GM23338 (cell line): ENCODE results near the gene FPGS. TPM values are rescaled to one million over a fixed set of nuclear protein-coding genes. Genes with fewer than 3 reads are reported as not detected.

ENCODE experiments used
- ATAC-seq: fragments of 200-7000 bp; cut with Tn5 transposase; 3 replicates; pipeline ENCODE4 v1.9.1; 2020
- DNase-seq: peaks from one replicate; pipeline ENCODE4 v3.0.0-alpha.2; 2015; ENCODE audit warnings: low spot score
- H2AFZ ChIP-seq: fragments of 200-600 bp; sonication (generic); 2 replicates; pipeline ENCODE4 v1.8.0; 2016; ENCODE audit warnings: antibody characterized with exemption, mild to moderate bottlenecking, moderate library complexity
- H3F3A ChIP-seq: fragments of 200-600 bp; sonication (generic); replicated peaks from 2 replicates; pipeline ENCODE4 v1.8.0; 2017; ENCODE audit warnings: antibody characterized with exemption, mixed run types, low read depth
- H3K27ac ChIP-seq: fragments of 200-600 bp; sonication (generic); 2 replicates; pipeline ENCODE4 v1.6.1; 2016; ENCODE audit warnings: low read depth
- H3K27me3 ChIP-seq: fragments of 200-600 bp; sonication (generic); 2 replicates; pipeline ENCODE4 v1.8.0; 2016; ENCODE audit warnings: mild to moderate bottlenecking, mixed run types, moderate library complexity; ENCODE audit not compliant: insufficient read depth
- H3K36me3 ChIP-seq: fragments of 200-600 bp; sonication (generic); 2 replicates; pipeline ENCODE4 v1.8.0; 2016; ENCODE audit warnings: mild to moderate bottlenecking; ENCODE audit not compliant: insufficient read depth
- H3K4me1 ChIP-seq: fragments of 200-600 bp; sonication (generic); 2 replicates; pipeline ENCODE4 v1.8.0; 2016; ENCODE audit warnings: mild to moderate bottlenecking, moderate library complexity; ENCODE audit not compliant: insufficient read depth
- H3K4me2 ChIP-seq: fragments of 200-600 bp; sonication (generic); 2 replicates; pipeline ENCODE4 v1.7.1; 2017; ENCODE audit warnings: mixed run types
- H3K4me3 ChIP-seq: fragments of 200-600 bp; sonication (generic); 2 replicates; pipeline ENCODE4 v1.6.1; 2016; ENCODE audit warnings: mixed run types
- H3K79me2 ChIP-seq: fragments of 200-600 bp; sonication (generic); replicated peaks from 2 replicates; pipeline ENCODE4 v1.8.0; 2017; ENCODE audit warnings: mild to moderate bottlenecking; ENCODE audit not compliant: insufficient read depth
- H3K9me2 ChIP-seq: fragments of 200-600 bp; sonication (generic); 2 replicates; pipeline ENCODE4 v1.8.0; 2017; ENCODE audit not compliant: insufficient read depth
- H4K20me1 ChIP-seq: fragments of 200-600 bp; sonication (generic); replicated peaks from 2 replicates; pipeline ENCODE4 v1.8.0; 2017; ENCODE audit warnings: mild to moderate bottlenecking; ENCODE audit not compliant: insufficient read depth
- H3K27ac Mint-ChIP-seq: 2 replicates; pipeline ENCODE4 v1.8.0; 2020; ENCODE audit warnings: inconsistent platforms, mild to moderate bottlenecking, moderate library complexity, mixed read lengths
- H3K27me3 Mint-ChIP-seq: 3 replicates; pipeline ENCODE4 v1.8.0; 2022; ENCODE audit warnings: low read depth, mild to moderate bottlenecking, moderate library complexity, mixed read lengths, inconsistent platforms; ENCODE audit not compliant: insufficient read depth, poor library complexity
- H3K36me3 Mint-ChIP-seq: 3 replicates; pipeline ENCODE4 v1.8.0; 2021; ENCODE audit warnings: low read depth, mild to moderate bottlenecking, inconsistent platforms, moderate library complexity, mixed read lengths
- H3K4me1 Mint-ChIP-seq: 3 replicates; pipeline ENCODE4 v1.8.0; 2020; ENCODE audit warnings: mild to moderate bottlenecking, inconsistent platforms, mixed read lengths
- H3K4me3 Mint-ChIP-seq: 3 replicates; pipeline ENCODE4 v1.8.0; 2021; ENCODE audit warnings: moderate library complexity, mild to moderate bottlenecking, inconsistent platforms, mixed read lengths
- H3K9me3 Mint-ChIP-seq: 3 replicates; pipeline ENCODE4 v1.8.0; 2020; ENCODE audit warnings: moderate library complexity, mild to moderate bottlenecking, inconsistent platforms, mixed read lengths
- CREB1 ChIP-seq: fragments of 250-450 bp; sonication (Bioruptor Pico); IDR thresholded peaks from 2 replicates; pipeline ENCODE4 v1.5.0; 2020; ENCODE audit warnings: low read depth, mild to moderate bottlenecking, moderate library complexity
- EZH2 ChIP-seq: fragments of 200-600 bp; sonication (generic); IDR thresholded peaks from one replicate; pipeline ENCODE4 v1.8.0; 2017; ENCODE audit warnings: antibody characterized with exemption, mild to moderate bottlenecking, low read depth; ENCODE audit not compliant: unreplicated experiment
- EZH2phosphoT487 ChIP-seq: fragments of 200-600 bp; sonication (generic); IDR thresholded peaks from one replicate; pipeline ENCODE4 v1.8.1; 2018; ENCODE audit warnings: antibody characterized with exemption; ENCODE audit not compliant: unreplicated experiment
- JUNB ChIP-seq: IDR thresholded peaks from one replicate; pipeline ENCODE4 v1.6.1; 2016; ENCODE audit warnings: antibody characterized with exemption; ENCODE audit not compliant: unreplicated experiment
- NANOG ChIP-seq: IDR thresholded peaks from 2 replicates; pipeline ENCODE4 v1.6.1; 2016; ENCODE audit warnings: antibody characterized with exemption, borderline replicate concordance
- POLR2AphosphoS5 ChIP-seq: IDR thresholded peaks from 2 replicates; pipeline ENCODE4 v1.6.1; 2016; ENCODE audit warnings: antibody characterized with exemption, low read depth
- STAT1 ChIP-seq: IDR thresholded peaks from one replicate; pipeline ENCODE4 v1.6.1; 2016; ENCODE audit warnings: antibody characterized with exemption; ENCODE audit not compliant: unreplicated experiment
- polyA plus RNA-seq: library from polyadenylated mRNA; unstranded; fragments of >200 nt; fragmentation: Nextera tagmentation; extraction: Ambion mirVana; gene quantifications from 2 replicates; pipeline ENCODE4 v1.2.1, GENCODE V29; 2016
- total RNA-seq: library from RNA; depleted of rRNA; stranded (reverse); fragments of >200 nt; shearing (Covaris generic); gene quantifications from 2 replicates; pipeline ENCODE4 v1.2.3, GENCODE V29; 2014
- TF ChIP-seq, protein P1 (sequence below): fragments of 250-450 bp; sonication (Bioruptor Pico); IDR thresholded peaks from 2 replicates; pipeline ENCODE4 v1.5.0; 2020; ENCODE audit warnings: mild to moderate bottlenecking, moderate library complexity
- TF ChIP-seq, protein P2 (sequence below): IDR thresholded peaks from 2 replicates; pipeline ENCODE4 v1.6.1; 2016; ENCODE audit warnings: antibody characterized with exemption

Gene FPGS
- total and polyA plus RNA-seq, 2 experiments from 2014 or later, result 40.7 to 87.2 TPM

DNA sequence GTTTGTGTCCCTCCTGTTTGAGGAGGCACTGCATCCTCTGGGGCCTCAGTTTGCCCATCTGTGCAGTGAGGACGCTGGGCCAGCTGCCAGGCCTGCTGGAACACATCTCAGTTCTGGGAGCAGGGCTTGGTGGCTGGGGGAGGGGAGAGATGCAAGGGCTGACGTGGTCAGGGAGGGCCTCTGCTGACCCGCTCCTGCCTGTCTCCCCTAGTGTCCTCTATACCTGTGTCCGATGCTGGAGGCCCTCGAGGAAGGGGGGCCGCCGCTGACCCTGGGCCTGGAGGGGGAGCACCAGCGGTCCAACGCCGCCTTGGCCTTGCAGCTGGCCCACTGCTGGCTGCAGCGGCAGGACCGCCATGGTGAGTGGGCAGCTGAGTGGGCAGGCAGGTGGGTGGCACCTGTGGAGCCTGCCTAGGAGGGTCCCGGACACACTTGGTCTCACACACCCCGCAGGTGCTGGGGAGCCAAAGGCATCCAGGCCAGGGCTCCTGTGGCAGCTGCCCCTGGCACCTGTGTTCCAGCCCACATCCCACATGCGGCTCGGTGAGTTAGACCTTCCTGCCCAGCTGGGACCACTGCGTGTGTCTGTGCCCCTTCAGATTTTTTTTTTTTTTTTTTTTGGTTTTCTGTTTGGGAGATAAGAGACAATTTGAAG, 5.8 kb downstream of the FPGS start:
- TF ChIP-seq EZH2 (no peak), JUNB (no peak), STAT1 (no peak), NANOG (no peak)
- H3F3A ChIP-seq, result peaks cover 25% of the 10 kb centered on the region
- H3K27ac ChIP-seq, result no peak overlapping the region
- H3K4me1 Mint-ChIP-seq, result peaks cover 3% of the 10 kb centered on the region; the same call in 2 of the 3 replicates
- no peak overlapping the region for H3K4me3 ChIP-seq
- H4K20me1 ChIP-seq, result peaks cover 15% of the 10 kb centered on the region
- DNase-seq, result no peak
- no peak for ATAC-seq
- H3K4me3 Mint-ChIP-seq, result no peak overlapping the region
- peaks cover 7% of the 10 kb centered on the region for H3K4me1 ChIP-seq
- H3K27ac Mint-ChIP-seq, result no peak overlapping the region
- no peaks in the 10 kb centered on the region for H3K27me3 ChIP-seq
- no peaks in the 10 kb centered on the region for H3K9me3 Mint-ChIP-seq
- H3K36me3 ChIP-seq, result peaks cover 8% of the 10 kb centered on the region
- H3K9me2 ChIP-seq, result no peaks in the 10 kb centered on the region
- peaks cover 11% of the 10 kb centered on the region for H3K27me3 Mint-ChIP-seq
- H3K4me2 ChIP-seq, result no peak overlapping the region
- peaks cover 51% of the 10 kb centered on the region for H3K36me3 Mint-ChIP-seq
- no peak overlapping the region for H2AFZ ChIP-seq
- peaks cover 17% of the 10 kb centered on the region for H3K79me2 ChIP-seq

DNA sequence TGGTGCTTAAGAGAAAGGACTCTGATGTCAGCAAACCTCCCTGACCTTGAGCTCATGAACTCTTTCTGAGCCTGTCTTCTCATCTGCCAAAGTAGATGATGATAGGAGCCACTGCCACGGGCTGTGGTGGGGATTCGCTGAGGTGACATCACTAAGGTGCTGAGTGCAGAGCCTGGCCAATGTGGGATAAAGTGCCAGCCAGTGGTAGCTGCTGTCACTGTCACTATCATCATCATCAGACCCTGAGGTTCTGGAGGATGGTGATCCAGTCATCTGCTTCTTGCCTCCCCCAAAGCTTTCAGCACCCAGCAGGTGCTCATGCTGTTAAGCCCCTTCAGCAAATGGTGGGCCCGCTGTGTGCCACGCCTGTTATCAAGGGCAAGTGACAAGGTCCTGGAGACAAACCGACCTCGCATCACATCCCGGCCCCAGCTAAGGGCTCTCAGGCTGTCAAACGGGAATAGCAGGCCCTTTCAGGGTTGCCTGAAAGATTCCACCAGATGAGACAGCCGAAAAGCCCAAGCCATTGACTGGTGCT, 6.4 kb downstream of the FPGS start:
- Histone ChIP-seq H4K20me1 (peaks cover 15% of the 10 kb centered on the region), H3K4me1 (peaks cover under 1% of the 10 kb centered on the region; the same call in 1 of the 2 replicates), H3K4me3 (peak overlapping the region; percentile 53), H3K79me2 (peaks cover 11% of the 10 kb centered on the region), H3K4me2 (peak overlapping the region; percentile 82), H3K27me3 (no peaks in the 10 kb centered on the region), H3K9me2 (no peaks in the 10 kb centered on the region), H3K36me3 (peaks cover 8% of the 10 kb centered on the region), H3K27ac (no peak overlapping the region), H3F3A (peaks cover 25% of the 10 kb centered on the region), H2AFZ (no peak overlapping the region)
- ATAC-seq, result no peak
- Mint-ChIP-seq H3K4me3 (peak overlapping the region; percentile 50), H3K27me3 (peaks cover 14% of the 10 kb centered on the region), H3K9me3 (no peaks in the 10 kb centered on the region), H3K36me3 (peaks cover 56% of the 10 kb centered on the region), H3K4me1 (peaks cover 3% of the 10 kb centered on the region; the same call in 2 of the 3 replicates), H3K27ac (no peak overlapping the region)
- DNase-seq, result no peak
- TF ChIP-seq POLR2AphosphoS5 (no peak), JUNB (no peak), CREB1 (CRISPR knock-in tag) (no peak), EZH2phosphoT487 (no peak)
- TF ChIP-seq, protein P1, sequence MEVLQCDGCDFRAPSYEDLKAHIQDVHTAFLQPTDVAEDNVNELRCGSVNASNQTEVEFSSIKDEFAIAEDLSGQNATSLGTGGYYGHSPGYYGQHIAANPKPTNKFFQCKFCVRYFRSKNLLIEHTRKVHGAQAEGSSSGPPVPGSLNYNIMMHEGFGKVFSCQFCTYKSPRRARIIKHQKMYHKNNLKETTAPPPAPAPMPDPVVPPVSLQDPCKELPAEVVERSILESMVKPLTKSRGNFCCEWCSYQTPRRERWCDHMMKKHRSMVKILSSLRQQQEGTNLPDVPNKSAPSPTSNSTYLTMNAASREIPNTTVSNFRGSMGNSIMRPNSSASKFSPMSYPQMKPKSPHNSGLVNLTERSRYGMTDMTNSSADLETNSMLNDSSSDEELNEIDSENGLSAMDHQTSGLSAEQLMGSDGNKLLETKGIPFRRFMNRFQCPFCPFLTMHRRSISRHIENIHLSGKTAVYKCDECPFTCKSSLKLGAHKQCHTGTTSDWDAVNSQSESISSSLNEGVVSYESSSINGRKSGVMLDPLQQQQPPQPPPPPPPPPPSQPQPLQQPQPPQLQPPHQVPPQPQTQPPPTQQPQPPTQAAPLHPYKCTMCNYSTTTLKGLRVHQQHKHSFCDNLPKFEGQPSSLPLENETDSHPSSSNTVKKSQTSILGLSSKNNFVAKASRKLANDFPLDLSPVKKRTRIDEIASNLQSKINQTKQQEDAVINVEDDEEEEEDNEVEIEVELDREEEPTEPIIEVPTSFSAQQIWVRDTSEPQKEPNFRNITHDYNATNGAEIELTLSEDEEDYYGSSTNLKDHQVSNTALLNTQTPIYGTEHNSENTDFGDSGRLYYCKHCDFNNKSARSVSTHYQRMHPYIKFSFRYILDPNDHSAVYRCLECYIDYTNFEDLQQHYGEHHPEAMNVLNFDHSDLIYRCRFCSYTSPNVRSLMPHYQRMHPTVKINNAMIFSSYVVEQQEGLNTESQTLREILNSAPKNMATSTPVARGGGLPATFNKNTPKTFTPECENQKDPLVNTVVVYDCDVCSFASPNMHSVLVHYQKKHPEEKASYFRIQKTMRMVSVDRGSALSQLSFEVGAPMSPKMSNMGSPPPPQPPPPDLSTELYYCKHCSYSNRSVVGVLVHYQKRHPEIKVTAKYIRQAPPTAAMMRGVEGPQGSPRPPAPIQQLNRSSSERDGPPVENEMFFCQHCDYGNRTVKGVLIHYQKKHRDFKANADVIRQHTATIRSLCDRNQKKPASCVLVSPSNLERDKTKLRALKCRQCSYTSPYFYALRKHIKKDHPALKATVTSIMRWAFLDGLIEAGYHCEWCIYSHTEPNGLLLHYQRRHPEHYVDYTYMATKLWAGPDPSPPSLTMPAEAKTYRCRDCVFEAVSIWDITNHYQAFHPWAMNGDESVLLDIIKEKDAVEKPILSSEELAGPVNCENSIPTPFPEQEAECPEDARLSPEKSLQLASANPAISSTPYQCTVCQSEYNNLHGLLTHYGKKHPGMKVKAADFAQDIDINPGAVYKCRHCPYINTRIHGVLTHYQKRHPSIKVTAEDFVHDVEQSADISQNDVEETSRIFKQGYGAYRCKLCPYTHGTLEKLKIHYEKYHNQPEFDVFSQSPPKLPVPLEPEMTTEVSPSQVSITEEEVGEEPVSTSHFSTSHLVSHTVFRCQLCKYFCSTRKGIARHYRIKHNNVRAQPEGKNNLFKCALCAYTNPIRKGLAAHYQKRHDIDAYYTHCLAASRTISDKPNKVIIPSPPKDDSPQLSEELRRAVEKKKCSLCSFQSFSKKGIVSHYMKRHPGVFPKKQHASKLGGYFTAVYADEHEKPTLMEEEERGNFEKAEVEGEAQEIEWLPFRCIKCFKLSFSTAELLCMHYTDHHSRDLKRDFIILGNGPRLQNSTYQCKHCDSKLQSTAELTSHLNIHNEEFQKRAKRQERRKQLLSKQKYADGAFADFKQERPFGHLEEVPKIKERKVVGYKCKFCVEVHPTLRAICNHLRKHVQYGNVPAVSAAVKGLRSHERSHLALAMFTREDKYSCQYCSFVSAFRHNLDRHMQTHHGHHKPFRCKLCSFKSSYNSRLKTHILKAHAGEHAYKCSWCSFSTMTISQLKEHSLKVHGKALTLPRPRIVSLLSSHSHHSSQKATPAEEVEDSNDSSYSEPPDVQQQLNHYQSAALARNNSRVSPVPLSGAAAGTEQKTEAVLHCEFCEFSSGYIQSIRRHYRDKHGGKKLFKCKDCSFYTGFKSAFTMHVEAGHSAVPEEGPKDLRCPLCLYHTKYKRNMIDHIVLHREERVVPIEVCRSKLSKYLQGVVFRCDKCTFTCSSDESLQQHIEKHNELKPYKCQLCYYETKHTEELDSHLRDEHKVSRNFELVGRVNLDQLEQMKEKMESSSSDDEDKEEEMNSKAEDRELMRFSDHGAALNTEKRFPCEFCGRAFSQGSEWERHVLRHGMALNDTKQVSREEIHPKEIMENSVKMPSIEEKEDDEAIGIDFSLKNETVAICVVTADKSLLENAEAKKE (CRISPR knock-in tag), result no peak
- TF ChIP-seq, protein P2, sequence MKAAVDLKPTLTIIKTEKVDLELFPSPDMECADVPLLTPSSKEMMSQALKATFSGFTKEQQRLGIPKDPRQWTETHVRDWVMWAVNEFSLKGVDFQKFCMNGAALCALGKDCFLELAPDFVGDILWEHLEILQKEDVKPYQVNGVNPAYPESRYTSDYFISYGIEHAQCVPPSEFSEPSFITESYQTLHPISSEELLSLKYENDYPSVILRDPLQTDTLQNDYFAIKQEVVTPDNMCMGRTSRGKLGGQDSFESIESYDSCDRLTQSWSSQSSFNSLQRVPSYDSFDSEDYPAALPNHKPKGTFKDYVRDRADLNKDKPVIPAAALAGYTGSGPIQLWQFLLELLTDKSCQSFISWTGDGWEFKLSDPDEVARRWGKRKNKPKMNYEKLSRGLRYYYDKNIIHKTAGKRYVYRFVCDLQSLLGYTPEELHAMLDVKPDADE, result no peak
